Stimulated activated CD4-positive, alpha-beta T cell treated with anti-CD3 and anti-CD28 coated beads, Interleukin-1b, Interleukin-23, amount 100 ng/mL, for 24 hours (primary cell): ENCODE data around the gene ETV7.

Source experiments
- DNase-seq, 4 experiments: peaks; one replicate each; pipeline ENCODE4 v3.0.0-alpha.2; 2020; ENCODE audit warnings: low read depth in 4 of 4, low spot score in 1 of 4

The ETV7 gene

DNA sequence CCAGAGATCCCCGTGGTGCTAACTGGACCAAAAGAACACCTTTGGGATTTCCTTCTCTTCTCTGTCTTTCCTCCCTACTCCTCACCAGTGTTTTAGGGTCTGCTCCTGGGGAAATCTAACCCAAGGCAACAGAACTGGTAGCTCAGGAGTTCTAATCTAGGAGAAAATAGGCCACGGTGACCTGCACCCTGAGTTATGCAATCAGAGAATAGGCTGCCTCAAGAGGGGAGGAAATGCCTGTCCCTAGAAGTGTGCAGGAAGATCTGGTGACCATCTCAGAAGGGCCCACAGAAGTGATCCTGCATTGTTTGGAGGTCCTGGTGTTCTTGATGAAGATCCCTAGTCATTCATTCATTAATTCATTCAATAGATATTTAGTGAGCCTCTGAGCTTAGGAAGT is 3.4 kb downstream of the ETV7 start:
- no peak for DNase-seq

DNA sequence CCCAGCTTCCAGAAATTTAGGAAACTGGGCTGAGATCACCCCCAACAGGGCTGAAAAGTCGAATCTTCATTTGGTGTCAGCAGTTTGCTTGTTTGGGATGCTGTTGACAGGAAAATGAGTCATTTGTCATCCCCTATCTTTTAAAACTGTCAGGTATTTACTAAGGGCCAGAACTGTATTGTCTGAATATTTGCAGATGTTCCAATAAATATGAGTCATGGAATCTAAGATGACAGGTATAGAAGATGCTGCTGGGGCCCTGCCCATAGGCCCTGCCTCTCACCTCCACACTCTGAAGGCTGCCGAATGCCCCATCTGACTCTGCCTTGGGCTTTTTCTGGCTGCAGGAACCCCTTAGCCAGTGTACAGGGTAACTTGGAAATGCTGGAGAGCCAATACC is 3.9 kb downstream of the ETV7 start:
- no peak for DNase-seq

DNA sequence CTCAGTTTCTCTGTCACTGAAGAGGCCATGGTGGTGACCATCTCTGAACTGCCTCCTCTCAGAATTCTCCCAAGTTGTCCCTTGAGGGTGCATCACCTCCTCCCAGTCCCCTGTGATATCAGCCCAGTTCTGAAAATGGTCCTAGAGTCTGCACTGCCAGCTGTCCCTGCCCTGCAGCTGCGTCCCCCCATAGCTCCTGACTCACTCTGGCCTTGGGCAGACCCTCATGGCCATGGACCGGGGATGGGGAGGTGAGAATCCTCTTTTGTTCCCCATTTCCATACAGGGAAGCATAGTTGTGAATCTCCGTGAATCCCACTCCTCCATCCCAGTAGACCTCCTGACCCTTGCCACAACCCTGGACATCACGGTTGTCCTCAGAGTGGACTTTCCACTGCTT is 4.5 kb downstream of the ETV7 start:
- DNase-seq: no peak

DNA sequence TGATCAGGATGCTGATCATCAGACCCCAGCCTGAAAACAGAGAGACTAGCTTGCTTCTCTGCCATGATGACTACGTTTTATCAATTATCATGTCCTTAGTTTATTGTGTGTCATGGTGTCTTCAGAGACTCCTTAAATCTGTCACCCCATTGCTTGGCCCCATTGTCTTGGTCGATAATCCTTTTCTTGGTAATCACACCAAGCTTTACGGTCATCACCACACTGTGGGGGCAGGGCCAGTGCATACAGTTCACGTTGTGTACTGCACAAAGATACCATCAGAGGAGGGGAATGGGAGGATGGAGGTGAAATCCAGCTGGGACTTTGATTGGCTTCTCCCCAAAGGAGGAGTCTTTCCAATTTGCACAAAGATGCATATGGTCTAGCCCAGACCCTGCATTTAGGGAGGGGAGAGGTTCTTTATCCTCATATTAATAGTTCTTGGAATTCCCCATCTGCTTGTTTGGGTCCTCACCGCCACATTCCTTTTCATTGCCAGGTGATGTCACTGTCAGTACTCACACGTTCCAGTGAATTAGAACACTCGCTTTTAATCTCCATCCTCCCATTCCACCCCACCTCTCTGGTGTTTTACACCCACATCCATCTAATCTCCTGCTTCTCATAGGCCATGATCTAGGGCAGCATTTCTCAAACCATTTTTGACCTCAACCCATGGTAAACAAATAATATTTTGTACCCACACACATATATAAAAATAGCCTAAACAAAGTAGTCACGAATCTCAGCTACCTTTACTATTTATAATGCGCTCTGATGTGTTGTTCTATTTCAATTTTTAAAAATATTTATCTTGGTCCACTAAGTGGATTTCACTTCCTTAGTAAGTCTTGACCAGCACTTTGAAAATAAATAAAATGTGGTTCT is 5.7 kb downstream of the ETV7 start:
- DNase-seq: no peak

DNA sequence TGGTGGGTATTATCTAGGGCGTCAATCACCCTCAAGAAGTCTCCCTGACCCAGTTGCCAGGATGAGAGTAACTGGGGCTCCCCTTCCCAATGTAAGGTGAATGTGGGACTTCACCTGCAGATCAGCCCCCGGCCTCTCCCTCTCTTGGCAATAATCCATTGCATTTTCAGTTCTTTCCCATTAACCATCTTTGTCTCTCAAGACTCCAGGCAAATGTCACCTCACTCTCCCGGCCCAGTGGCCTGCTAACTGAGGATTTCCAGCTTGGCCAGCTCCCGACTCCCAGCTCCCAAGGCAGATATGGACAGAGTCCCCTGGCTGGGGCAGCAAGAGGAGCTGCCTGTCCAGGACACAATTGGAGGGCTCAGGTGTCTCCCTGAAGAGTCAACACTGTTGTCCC is 7.3 kb downstream of the ETV7 start:
- DNase-seq: no peak

DNA sequence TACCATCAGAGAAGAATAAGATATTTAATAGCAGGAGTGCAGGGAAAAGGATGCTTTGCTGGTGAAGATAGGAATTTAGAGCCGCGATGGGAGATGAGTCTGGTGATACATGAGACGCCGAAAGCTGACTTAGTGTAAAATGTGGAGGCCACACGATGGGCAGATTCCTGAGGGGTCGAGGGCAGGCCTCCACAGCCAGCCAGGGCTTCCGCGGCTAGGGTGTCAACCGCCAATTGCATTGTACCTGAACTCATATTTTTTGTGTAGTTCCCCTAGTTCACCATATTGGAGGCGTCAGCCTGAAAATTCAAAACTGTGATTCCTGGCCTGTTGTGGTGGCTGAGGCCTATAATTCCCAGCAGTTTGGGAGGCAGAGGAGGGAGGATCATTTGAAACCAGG is 8.5 kb downstream of the ETV7 start:
- no peak for DNase-seq

DNA sequence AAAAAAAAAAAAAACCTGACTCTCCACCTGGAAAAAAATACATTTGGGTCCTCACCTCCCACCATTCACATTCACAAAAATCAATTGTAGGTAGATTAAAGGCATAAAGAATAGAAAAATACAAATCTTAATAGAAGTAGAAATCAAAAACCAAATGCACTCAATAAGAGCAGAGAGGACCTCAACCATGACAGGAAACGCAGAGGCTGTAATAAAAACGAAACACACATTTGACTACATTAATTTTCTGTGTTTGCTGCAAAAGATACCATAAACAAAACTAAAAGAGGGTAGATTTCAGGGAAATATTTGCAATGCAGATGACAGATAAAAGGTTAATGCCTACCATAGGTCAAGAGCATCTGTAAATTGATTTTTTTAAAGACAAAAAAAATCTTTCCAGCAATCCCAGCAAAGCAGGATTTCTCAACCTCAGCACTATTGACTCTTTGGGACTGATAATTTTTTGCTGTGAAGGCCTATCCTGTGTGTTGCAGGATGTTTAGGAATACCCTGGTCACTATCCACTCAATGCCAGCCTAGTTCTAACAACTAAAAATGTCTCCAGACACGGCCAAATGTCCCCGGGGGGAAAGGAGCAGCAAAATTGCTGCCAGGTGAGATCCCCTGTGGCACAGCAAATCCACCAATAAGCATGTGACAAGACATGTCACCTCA is 9.1 kb downstream of the ETV7 start:
- DNase-seq: no peak

DNA sequence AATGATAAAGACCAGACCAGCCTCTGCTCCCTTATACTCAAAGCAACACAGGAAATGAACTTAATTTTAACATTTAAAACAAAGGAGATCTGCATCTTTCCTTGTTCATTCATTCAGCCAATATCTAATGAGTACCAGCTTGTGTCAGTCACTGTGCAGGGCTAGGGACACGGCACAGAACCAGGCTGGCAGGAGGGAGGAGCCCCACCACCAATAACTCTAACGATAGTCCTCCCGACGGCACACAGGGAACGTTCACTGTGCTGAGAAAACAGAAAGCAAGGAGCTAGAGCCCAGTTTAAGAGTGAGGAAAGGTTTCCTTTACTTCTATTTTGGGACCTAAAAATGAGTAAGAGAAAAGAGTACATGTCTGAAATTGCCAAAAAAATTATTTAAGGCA is 9.9 kb downstream of the ETV7 start:
- no peak for DNase-seq

DNA sequence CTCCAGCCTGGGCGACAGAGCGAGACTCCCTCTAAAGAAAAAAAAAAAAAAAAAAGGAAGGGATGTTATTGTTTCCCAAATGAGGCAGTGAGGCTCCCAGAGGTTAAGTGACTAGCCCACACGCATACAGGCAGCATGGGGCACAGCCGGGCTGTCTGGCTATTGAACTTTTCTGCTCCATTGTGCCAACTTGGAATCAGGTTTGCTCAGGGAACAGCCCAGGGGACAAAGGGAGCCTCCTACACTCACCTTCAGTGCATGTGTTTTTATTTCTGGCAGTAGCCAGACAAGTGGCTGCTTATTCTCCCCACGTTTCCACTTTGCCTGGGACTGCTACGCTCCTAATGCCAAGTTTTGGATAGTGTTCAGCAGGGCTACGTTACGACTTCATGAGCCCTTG is 10.7 kb downstream of the ETV7 start:
- no peak for DNase-seq

DNA sequence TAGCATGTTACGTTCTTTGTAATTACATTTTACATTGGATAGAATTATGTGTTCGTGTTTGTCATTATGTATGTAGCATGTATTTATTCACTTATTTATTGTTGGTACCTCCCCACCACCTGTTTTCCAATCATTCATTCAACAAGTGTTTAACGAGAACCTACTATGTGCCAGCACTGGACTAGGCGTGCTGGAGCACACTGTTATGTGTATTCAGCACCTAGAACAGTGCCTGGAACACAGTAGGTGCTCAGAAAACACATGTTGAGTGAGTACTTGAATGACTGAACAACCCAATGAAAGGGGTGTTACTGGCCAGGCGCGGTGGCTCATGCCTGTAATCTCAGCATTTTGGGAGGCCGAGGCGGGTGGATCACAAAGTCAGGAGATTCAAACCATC is 11.3 kb downstream of the ETV7 start:
- DNase-seq: no peak

DNA sequence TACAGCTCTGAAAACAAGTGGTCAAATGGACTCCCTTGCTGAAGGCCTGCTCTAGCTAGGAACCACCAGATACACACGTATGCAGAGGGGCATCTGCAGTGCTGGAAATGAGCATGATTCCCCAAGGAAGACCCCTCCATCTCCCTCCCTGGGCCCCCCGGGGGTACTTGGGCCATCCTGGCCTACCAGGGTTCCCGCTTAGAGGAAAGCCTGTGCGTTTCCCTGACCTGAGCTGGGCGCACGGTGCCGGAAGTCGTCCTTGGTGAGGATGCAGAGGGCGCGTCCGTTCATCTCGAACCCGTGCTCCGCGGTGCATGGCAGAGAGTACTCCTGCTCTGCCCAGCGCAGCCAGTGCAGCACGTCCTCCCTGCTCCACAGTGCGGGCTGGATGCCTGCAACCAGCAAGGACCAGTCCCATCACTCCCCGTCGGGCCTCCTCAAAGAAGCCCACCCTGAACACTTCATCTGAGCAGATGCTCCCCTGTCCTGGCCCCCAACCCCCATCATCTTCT is 11.8 kb downstream of the ETV7 start:
- no peak for DNase-seq

DNA sequence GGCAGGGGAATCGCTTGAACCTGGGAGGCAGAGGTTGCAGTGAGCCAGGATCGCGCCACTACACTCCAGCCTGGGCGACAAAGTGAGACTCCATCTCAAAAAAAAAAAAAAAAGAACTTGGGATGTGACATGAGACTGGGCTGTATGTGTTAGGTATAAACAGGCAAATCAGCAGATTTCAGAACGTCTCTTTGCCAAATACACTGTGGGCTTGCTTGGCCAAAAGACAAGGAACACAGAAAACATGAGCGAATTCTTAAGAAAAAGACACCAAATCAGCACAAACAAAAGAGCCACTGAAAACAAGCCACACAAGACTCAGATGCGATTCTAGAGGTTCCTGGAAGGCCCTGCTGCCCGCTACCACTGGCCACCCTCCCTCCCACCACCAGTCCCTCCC is 12.5 kb downstream of the ETV7 start:
- no peak for DNase-seq

DNA sequence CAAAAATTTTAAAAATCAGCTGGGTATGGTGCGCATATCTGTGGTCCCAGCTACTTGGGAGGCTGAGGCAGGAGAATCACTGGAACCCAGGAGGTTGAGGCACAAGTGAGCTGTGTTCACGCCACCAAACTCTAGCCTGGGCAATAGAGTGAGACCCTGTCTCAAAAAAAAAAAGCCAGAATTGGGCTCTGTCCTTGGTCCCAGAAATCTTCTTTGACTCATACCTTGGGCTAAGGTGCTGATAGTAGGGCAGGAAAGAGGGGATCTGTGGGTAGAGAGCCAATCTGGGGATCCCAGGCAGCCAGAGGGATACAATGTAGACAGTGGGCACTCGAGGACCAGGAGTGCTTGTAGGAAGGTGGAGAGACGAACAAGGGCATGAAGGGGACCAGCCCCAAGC is 13.3 kb downstream of the ETV7 start:
- DNase-seq: no peak

DNA sequence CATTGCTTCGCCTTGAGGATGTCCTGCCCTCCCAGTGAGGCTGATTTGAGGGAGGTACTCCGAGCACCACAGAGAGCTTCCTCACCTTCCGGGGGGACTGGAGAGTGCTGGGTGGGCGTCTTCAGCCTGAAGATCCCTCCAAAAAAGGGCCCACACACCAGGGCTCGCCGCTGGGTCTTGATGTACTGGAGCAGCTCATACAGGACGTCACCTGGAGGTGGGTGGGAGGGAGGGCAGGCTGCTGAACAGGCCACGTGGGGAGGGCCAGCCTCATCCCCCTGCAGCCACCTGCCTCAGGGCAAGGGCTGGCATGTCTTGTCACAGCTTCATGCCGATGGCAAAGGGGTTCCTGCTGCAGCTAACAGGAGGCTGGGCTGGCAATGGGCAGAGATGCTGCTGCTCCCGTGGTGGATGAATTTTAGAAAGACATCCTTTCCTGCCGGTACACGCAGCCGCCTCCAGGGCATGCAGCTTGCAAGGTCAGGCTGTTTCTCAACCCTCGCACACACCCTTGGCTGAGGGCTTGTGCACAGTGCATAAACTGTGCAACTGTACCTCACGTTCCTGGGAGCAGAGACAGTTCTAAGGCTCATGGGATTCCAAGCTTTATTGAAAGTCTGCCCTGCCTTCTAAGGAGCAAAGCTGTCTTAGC is 14.0 kb downstream of the ETV7 start:
- no peak for DNase-seq

DNA sequence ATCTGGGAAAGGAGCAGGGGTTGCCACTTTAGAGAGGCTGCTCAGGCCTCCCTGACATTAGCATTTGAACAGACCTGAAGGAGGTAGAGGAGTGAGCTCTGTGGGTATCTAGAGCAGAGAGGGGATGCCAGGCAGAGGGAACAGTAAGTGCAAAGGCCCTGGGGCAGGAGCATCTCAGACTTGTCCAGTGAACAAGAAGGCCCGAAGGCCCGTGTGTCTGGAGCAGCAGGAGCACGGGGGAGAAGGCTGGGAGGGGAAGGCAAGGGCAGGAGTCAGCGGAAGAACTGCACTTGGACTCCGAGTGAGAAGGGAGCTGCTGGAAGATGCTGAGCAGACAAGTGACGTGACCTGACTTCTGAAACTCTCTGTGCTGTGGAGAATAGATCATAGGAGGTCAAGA is 15.4 kb downstream of the ETV7 start:
- DNase-seq: no peak

DNA sequence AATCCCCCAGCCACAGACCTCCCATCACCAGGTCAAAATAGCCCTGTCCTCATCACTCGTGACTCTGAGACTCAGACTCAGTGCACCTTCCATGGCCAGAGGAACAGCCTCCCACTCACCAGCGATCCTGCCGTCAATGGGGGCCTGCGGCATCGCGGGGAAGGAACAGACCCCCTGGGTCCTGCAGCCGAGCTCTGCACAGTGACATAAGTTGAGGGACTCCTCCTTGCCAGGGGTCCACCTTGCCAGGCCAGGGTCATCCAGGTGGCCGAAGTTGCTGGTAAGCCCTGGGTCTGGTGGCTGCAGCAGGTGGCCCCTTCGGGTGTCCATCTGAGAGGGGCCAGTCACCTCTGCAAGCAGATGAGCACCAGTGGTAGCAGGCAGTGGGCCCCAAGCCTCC is 16.3 kb downstream of the ETV7 start:
- no peak for DNase-seq

DNA sequence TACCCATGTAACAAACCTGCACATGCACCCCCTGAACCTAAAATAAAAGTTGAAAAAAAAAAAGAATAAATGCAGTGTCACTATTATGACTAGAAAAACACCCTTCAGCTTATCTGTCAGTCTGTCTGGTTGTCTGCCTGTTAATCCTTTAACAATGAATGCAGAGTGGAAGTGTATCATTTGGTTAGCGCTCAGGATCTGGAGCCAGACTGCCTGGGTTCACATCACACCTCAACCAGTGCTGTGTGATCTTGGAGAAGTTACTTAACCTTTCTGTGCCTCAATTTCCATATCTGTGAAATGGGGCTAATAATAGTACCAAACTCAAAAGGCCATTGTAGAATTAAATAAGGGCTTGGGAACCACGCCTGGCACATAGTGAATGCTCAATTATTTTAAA is 16.8 kb downstream of the ETV7 start:
- no peak for DNase-seq

DNA sequence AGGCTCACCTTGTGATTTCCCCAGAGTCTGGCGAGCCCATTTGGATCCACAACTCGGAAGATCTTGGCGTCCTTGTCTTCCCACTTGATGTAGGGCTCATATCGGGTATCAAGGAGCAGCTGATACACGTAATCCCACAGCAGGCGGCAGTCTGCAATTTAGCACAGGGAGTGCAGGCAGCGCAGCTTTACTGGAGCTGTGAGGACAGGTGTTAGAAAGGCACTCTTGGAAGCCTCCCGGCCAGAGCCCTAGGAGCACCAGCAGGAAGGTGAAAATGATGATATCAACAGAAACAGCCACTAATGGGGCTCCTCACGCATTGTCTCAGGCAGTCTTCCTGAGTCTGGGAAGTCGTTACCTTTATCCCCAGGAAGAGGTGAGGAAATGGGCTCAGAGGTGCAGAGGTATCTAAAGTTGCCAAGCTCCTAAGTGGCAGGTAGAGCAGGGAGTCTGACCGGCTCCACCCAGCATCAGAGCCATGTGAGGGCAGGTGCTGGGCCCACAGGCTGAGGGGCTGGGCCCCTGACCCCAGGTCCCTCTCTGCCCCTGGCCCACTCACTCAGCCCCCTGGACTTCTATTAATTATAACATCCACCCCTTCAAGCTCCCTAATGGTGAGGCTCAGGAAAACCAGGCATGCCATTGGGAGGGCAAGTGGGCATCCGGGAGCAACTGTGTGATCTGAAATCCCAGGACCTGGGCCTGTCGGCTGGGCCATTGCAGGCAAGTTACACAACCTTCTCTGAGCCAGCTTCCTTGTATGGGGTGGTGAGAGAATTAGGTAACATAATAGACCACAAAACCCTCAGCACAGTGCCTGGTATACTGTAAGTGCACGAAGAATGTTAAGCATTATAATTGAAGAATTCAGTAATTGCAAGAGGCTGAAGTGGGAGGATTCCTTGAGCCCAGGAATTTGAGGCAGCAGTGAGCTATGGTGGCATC is 18.3 kb downstream of the ETV7 start:
- DNase-seq: no peak

DNA sequence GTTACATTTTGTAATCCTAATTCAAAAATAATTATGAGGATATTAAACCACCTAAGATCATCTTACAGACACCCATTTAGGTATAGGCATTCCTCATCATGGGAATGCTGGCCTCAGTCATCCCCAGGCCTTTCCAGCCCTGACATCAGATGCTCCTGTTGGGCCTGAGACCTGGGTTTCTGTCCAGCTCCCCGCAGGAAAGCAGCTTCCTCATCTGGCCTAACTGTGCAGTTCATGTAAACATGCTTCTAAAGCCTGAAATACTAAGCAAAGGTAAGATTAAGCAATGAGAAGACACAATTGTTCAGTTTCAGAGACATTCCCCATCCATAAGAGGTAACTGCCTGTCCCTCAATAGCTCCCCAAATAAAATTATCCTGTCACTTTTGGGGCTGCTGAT is 19.0 kb downstream of the ETV7 start:
- no peak for DNase-seq

DNA sequence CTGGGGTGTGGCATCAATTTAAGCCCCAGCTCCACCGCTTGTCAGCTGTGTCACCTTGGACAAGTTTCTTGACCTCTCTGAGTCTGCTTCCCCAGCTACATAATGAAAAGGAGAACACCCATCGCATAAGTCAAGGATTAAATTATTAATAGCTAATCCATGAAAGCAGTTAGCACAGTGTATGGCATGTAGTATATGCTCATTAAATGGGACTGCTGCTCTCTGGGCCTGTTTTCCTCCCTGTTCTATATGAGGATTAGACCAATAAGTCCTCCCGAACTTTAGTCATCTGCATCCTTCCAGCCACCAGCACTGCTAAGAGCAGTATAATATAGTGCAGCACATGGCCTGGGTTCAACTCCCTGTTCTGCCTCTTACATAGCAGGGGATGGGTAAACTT is 19.7 kb downstream of the ETV7 start:
- no peak for DNase-seq
